ENCODE results near the gene FNDC3B.
"Not testable (repeated sequence)": the region's sequence is repeated elsewhere in the genome, so short reads cannot be mapped to it uniquely, and the experiment has no call there.

FNDC3B gene

DNA sequence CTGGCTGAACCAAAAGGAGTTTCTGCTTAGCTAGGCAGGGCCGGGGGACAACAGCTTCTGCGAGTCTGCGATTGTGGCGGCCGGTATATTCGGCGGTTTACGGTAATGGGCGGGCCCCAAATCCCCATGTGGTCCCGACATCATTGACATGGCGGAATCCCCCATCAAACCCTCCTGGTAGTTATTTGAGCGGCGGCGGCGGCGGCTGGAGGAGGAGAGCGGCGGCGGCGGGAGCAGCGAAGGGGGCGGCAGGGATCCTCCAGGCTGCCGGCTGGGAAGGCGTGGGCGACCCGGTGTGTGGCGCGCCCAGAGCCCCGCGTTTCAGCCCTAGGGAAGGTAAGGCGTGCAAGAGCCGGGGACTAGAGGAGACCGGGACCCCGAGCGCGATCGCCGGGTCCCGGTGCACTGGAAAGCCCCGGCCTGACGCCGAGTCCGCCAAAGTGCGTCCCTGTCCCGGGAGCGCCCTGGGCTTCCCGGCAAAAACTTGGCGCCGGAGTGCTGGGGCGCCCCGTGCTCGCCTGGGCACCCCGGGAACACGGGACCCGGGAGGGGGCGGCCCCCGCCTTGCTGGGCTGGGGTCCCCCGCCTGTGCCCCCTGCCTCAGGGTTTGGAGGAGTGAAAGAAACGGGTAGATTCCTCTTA lies at the start of gene FNDC3B:
TSS of gene FNDC3B (plus strand) at position 143 of the 642 bp plus-strand sequence. CDS start 72,902 bp downstream, outside the sequence.
- H3K27ac ChIP-seq (ENCODE audit: low read depth, low read length) = peak within 1 kb of the TSS; percentile 97
- no peaks in the 10 kb centered on the region for H3K27me3 ChIP-seq (ENCODE audit: insufficient read depth, low read length)
- peak within 1 kb of the TSS; percentile 92 for H2AFZ ChIP-seq (ENCODE audit: low read length, unreplicated experiment)
- peak within 1 kb of the TSS; percentile 96 for H3K4me3 ChIP-seq (ENCODE audit: low read depth, low read length)
- H3K4me1 ChIP-seq (ENCODE audit: control insufficient read depth, insufficient read depth, low read length, unreplicated experiment) = peaks cover 22% of the 10 kb centered on the region
- peaks cover 53% of the 10 kb centered on the region for H3K79me2 ChIP-seq (ENCODE audit: control insufficient read depth, insufficient read depth, low read length, unreplicated experiment)
- peaks cover 20% of the 10 kb centered on the region for H3K36me3 ChIP-seq (ENCODE audit: insufficient read depth, low read length)

DNA sequence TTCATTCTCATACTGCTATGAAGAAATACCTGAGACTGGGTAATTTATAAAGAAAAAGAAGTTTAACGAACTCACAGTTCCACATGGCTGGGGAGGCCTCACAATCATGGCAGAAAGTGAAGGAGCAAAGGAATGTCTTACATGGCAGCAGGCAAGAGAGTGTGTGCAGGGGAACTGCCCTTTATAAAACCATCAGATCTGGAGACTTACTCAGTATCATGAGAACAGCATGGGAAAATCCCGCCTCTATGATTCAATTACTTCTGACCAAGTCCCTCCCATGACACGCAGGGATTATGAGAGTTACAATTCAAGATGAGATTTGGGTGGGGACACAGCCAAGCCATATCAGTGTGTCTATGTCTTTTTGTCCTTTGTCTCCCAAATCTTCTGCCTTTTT lies 49.1 kb upstream of the FNDC3B start:
- not testable (repeated sequence) for H3K4me3 ChIP-seq (ENCODE audit: low read depth, low read length); H3K79me2 ChIP-seq (ENCODE audit: control insufficient read depth, insufficient read depth, low read length, unreplicated experiment); H3K4me1 ChIP-seq (ENCODE audit: control insufficient read depth, insufficient read depth, low read length, unreplicated experiment); H3K36me3 ChIP-seq (ENCODE audit: insufficient read depth, low read length); H3K27ac ChIP-seq (ENCODE audit: low read depth, low read length); H2AFZ ChIP-seq (ENCODE audit: low read length, unreplicated experiment); H3K27me3 ChIP-seq (ENCODE audit: insufficient read depth, low read length)

DNA sequence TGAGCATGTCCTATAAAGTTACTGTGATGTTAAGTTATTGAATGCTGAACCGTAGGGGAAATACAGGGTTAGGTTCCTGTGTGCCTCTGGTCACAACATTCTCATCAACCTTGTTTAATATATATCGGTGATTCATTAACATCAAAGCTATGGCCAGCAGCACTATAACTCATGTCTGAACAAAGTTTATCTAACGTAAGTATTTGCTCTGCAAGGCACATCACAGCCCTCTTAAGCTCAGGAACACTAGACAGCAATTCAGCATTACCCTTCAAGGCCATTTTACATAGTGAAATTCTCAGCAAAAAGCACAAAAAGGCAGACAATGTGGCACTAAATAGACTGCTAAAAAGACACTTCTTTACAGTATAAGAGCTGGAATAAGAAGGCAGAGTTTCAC lies 48.2 kb upstream of the FNDC3B start:
- H3K4me3 ChIP-seq (ENCODE audit: low read depth, low read length) = no peak overlapping the region
- peaks cover 8% of the 10 kb centered on the region for H3K4me1 ChIP-seq (ENCODE audit: control insufficient read depth, insufficient read depth, low read length, unreplicated experiment)
- no peak overlapping the region for H3K27ac ChIP-seq (ENCODE audit: low read depth, low read length)
- H3K27me3 ChIP-seq (ENCODE audit: insufficient read depth, low read length) = no peaks in the 10 kb centered on the region
- no peak overlapping the region for H2AFZ ChIP-seq (ENCODE audit: low read length, unreplicated experiment)
- H3K79me2 ChIP-seq (ENCODE audit: control insufficient read depth, insufficient read depth, low read length, unreplicated experiment) = no peaks in the 10 kb centered on the region
- H3K36me3 ChIP-seq (ENCODE audit: insufficient read depth, low read length) = no peaks in the 10 kb centered on the region

DNA sequence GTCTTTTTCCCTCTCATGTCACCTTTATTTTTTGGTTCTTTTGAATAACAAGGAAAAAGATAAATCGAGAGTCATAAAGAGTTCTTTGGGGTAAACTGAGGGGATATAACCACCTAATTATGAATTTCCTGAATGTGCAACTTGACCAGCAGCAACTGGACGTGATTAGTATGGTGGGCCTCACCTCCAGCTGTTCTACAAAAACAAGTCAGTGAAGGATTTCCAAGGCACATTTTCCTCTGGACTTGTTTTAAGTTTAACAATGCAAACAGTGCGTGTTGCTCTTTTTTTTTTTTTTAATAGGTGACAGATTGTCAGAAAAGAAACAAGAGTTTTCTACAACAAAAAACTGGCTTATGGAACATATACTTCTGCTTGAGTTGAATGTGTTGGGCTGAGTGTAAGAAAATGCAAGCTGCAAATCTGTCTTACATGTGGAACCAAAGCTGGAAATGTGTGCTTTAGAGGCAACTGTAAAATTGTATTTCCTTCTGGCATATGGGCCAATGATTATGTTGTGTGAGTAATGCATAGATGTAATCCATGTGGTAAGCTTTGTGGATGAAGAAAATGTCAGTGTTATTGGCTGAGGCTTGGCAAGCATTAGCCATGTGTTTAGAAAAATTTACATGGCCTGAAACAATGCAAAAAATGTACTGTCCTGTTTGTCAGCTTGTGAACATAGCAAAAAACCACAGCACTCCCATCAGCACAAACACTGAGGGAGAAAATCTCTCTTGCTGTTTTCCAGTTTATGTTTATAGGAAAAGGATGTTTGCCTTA lies 44.5 kb upstream of the FNDC3B start:
- no peak overlapping the region for H3K4me3 ChIP-seq (ENCODE audit: low read depth, low read length)
- no peaks in the 10 kb centered on the region for H3K79me2 ChIP-seq (ENCODE audit: control insufficient read depth, insufficient read depth, low read length, unreplicated experiment)
- no peaks in the 10 kb centered on the region for H3K27me3 ChIP-seq (ENCODE audit: insufficient read depth, low read length)
- H3K4me1 ChIP-seq (ENCODE audit: control insufficient read depth, insufficient read depth, low read length, unreplicated experiment) = peaks cover 5% of the 10 kb centered on the region
- no peak overlapping the region for H2AFZ ChIP-seq (ENCODE audit: low read length, unreplicated experiment)
- no peaks in the 10 kb centered on the region for H3K36me3 ChIP-seq (ENCODE audit: insufficient read depth, low read length)
- no peak overlapping the region for H3K27ac ChIP-seq (ENCODE audit: low read depth, low read length)

DNA sequence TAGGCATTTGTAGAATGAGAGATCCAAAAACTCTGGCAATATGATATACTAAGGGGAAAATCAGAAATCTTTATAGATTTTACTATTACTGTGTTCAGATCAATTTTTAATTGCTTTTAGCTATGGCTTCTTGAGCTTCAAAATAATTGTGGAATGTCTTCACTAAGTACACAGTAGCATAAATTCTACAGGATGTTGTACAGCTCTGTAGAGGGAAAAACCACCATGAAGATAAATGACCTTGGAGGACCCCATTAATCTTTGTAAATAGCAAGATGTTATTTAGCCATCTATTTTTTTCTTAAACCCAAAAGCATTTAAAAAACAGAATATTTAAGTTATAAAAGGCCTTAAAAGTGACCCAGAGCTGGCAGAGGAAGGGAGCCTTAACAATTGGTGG lies 43.9 kb upstream of the FNDC3B start:
- Histone ChIP-seq H3K4me3 (ENCODE audit: low read depth, low read length) (no peak overlapping the region), H3K4me1 (ENCODE audit: control insufficient read depth, insufficient read depth, low read length, unreplicated experiment) (peaks cover 5% of the 10 kb centered on the region), H3K36me3 (ENCODE audit: insufficient read depth, low read length) (no peaks in the 10 kb centered on the region), H3K27me3 (ENCODE audit: insufficient read depth, low read length) (no peaks in the 10 kb centered on the region), H3K27ac (ENCODE audit: low read depth, low read length) (no peak overlapping the region), H3K79me2 (ENCODE audit: control insufficient read depth, insufficient read depth, low read length, unreplicated experiment) (no peaks in the 10 kb centered on the region), H2AFZ (ENCODE audit: low read length, unreplicated experiment) (no peak overlapping the region)

DNA sequence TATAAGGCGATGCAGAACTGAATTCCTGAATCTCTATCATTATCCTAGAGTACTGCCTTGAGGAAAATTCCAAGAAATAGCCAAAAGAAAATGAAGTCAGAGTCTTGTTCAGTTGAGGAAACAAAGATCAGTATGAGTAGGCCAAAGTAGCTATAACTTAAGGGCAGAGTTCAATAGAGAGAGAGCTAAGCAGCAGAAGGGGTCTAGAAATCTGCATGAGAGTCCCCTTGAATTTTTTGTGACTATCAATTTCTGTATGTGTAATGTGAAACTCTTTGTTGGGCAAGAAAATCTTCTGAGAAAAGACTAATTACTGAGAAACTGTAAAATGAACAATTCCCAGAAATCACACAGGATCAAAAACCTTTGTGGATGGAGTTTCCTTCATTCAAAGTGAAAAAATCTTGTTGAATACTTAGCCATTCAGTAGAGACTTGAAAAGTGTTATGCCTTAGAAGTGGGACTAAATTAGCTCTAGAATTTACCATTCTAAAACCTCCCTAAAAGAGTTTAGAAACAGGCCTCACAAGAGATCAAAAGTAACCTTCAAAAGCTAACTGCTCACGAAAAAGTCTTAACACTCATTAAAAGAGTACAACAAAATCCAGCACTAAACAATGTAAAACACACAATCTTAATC lies 43.1 kb upstream of the FNDC3B start:
- Histone ChIP-seq H3K27ac (ENCODE audit: low read depth, low read length) (no peak overlapping the region), H3K4me1 (ENCODE audit: control insufficient read depth, insufficient read depth, low read length, unreplicated experiment) (peaks cover 5% of the 10 kb centered on the region)

DNA sequence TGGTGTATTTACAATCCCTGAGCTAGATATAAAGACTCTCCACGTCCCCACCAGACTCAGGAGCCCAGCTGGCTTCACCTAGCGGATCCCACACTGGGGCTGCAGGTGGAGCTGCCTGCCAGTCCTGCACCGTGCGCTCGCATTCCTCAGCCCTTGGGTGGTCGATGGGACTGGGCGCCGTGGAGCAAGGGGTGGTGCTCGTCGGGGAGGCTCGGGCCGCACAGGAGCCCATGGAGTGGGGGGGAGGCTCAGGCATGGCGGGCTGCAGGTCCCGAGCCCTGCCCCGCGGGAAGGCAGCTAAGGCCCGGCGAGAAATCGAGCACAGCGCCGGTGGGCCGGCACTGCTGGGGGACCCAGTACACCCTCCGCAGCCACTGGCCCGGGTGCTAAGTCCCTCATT lies 40.6 kb upstream of the FNDC3B start:
- not testable (repeated sequence) for H3K4me1 ChIP-seq (ENCODE audit: control insufficient read depth, insufficient read depth, low read length, unreplicated experiment); H3K27me3 ChIP-seq (ENCODE audit: insufficient read depth, low read length); H2AFZ ChIP-seq (ENCODE audit: low read length, unreplicated experiment); H3K4me3 ChIP-seq (ENCODE audit: low read depth, low read length); H3K79me2 ChIP-seq (ENCODE audit: control insufficient read depth, insufficient read depth, low read length, unreplicated experiment); H3K27ac ChIP-seq (ENCODE audit: low read depth, low read length); H3K36me3 ChIP-seq (ENCODE audit: insufficient read depth, low read length)

More for the DNA sequence above, 43.1 kb upstream of the FNDC3B start:
- Histone ChIP-seq H3K27me3 (ENCODE audit: insufficient read depth, low read length) (no peaks in the 10 kb centered on the region), H3K79me2 (ENCODE audit: control insufficient read depth, insufficient read depth, low read length, unreplicated experiment) (no peaks in the 10 kb centered on the region), H2AFZ (ENCODE audit: low read length, unreplicated experiment) (no peak overlapping the region), H3K4me3 (ENCODE audit: low read depth, low read length) (no peak overlapping the region), H3K36me3 (ENCODE audit: insufficient read depth, low read length) (no peaks in the 10 kb centered on the region)

DNA sequence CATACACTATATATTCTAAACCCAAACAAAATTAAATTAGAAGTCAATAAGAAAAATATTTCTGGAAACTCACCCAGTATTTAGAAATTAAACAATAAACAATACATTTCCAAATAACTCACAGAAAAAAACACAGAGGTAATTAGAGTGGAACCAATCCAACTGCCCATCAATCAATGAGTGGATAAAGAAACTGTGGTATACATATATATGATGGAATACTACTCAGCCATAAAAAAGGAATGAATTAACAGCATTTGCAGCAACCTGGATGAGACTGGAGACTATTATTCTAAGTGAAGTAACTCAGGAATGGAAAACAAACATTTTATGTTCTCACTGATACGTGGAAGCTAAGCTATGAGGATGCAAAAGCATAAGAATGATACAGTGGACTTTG lies 37.8 kb upstream of the FNDC3B start:
- not testable (repeated sequence) for H3K4me3 ChIP-seq (ENCODE audit: low read depth, low read length); H3K27ac ChIP-seq (ENCODE audit: low read depth, low read length); H3K36me3 ChIP-seq (ENCODE audit: insufficient read depth, low read length); H2AFZ ChIP-seq (ENCODE audit: low read length, unreplicated experiment); H3K27me3 ChIP-seq (ENCODE audit: insufficient read depth, low read length); H3K79me2 ChIP-seq (ENCODE audit: control insufficient read depth, insufficient read depth, low read length, unreplicated experiment); H3K4me1 ChIP-seq (ENCODE audit: control insufficient read depth, insufficient read depth, low read length, unreplicated experiment)

DNA sequence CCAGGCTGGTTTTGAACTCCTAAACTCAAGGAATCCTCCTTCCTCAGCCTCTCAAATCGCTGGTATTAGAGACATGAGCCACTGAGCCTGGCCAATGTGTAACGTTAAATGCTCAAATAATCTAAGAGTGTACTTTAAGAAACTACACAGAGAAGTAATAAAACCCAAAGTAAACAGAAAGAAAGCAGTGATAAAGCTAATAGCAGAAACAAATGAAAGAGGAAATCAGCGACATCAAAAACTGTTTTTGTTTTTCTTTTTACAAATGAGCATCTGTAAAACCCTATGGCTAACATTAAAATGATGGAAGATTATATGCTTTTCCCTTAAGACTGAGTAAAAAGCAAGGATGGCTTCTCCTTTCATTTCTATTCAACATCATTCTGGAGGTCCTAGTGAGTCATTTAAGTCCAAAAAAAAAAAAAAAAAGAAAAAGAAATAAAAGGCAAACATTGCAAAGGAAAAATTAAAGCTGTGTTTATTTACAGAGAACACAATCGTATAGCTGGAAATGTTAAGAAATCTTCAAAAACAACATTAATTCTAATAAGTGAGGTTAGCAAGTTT lies 36.8 kb upstream of the FNDC3B start:
- Histone ChIP-seq H3K79me2 (ENCODE audit: control insufficient read depth, insufficient read depth, low read length, unreplicated experiment) (no peaks in the 10 kb centered on the region), H2AFZ (ENCODE audit: low read length, unreplicated experiment) (no peak overlapping the region), H3K27me3 (ENCODE audit: insufficient read depth, low read length) (no peaks in the 10 kb centered on the region), H3K4me1 (ENCODE audit: control insufficient read depth, insufficient read depth, low read length, unreplicated experiment) (no peaks in the 10 kb centered on the region), H3K36me3 (ENCODE audit: insufficient read depth, low read length) (no peaks in the 10 kb centered on the region), H3K27ac (ENCODE audit: low read depth, low read length) (no peak overlapping the region), H3K4me3 (ENCODE audit: low read depth, low read length) (no peak overlapping the region)

DNA sequence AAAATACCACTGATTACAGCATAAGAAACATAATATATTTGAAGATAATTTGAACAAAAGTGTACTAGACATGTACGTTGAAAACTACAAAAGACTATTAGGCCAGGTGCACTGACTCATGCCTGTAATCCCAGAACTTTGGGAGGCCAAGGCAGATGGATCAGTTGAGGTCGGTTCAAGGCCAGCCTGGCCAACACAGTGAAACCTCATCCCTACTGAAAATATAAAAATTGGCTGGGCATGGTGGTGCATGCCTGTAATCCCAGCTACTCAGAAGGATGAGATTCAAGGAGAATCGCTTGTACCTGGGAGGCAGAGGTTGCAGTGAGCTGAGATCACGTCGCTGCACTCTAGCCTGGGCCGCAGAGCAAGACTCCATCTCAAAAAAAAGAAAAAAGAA lies 36.2 kb upstream of the FNDC3B start:
- Histone ChIP-seq H3K79me2 (ENCODE audit: control insufficient read depth, insufficient read depth, low read length, unreplicated experiment) (no peaks in the 10 kb centered on the region), H3K4me3 (ENCODE audit: low read depth, low read length) (no peak overlapping the region), H2AFZ (ENCODE audit: low read length, unreplicated experiment) (no peak overlapping the region), H3K27ac (ENCODE audit: low read depth, low read length) (no peak overlapping the region), H3K36me3 (ENCODE audit: insufficient read depth, low read length) (no peaks in the 10 kb centered on the region), H3K4me1 (ENCODE audit: control insufficient read depth, insufficient read depth, low read length, unreplicated experiment) (no peaks in the 10 kb centered on the region), H3K27me3 (ENCODE audit: insufficient read depth, low read length) (no peaks in the 10 kb centered on the region)

DNA sequence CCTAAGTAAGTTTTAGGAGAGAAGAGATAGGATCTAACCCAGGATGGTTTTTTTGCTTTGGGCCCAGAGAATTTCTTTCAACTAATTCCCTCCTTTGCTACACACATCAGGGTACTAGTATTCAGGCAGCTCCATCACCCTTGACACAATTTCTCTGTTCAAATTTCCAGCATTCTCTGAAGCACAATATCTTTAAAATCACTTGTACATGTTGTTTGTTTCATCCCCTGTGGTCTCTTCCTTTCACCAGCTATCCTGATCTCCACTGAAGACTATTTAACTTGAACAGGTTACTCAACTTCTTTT lies 32.4 kb upstream of the FNDC3B start:
- no peaks in the 10 kb centered on the region for H3K36me3 ChIP-seq (ENCODE audit: insufficient read depth, low read length)
- H2AFZ ChIP-seq (ENCODE audit: low read length, unreplicated experiment) = no peak overlapping the region
- H3K27me3 ChIP-seq (ENCODE audit: insufficient read depth, low read length) = no peaks in the 10 kb centered on the region
- no peak overlapping the region for H3K4me3 ChIP-seq (ENCODE audit: low read depth, low read length)
- no peak overlapping the region for H3K27ac ChIP-seq (ENCODE audit: low read depth, low read length)
- H3K4me1 ChIP-seq (ENCODE audit: control insufficient read depth, insufficient read depth, low read length, unreplicated experiment) = no peaks in the 10 kb centered on the region
- H3K79me2 ChIP-seq (ENCODE audit: control insufficient read depth, insufficient read depth, low read length, unreplicated experiment) = no peaks in the 10 kb centered on the region
